T-helper 2 cell (primary cell): ENCODE measurements around the gene SIT1.
A peak's percentile ranks its signal among the peaks of the same experiment; 100 is the strongest.

Experiments used
- DNase-seq, 5 experiments: peaks; one replicate each; pipeline versions ENCODE4 v3.0.0 to v3.0.0-alpha.2; 2012 to 2022
- total RNA-seq, 2 donors: gene quantifications; one replicate each; lab custom pipeline; 2026; lab: John Stamatoyannopoulos, UW

Gene SIT1
- total RNA-seq, result 17.8 to 41.6 reads per million in 2 donors

- DNase-seq, result peak in 1 of 5 experiments; percentile 71
Observed at GRCh38 chr9:35650341-35651158, at the start of gene SIT1. Gene SIT1 (minus strand): TSS chr9:35650931. CDS start chr9:35650853, 78 bp downstream.

GRCh38 chr9:35700031-35700430 lies 49.3 kb upstream of the SIT1 start:
- no peak for DNase-seq

GRCh38 chr9:35698231-35698630 lies 47.5 kb upstream of the SIT1 start:
- DNase-seq, result no peak

- DNase-seq, result no peak
Observed at GRCh38 chr9:35697486-35697885, 46.8 kb upstream of the SIT1 start.

- DNase-seq, result peak in 4 of 5 experiments; percentile 30 to 47 (median 44)
Observed at GRCh38 chr9:35696520-35697215, 45.9 kb upstream of the SIT1 start.

- no peak for DNase-seq
Observed at GRCh38 chr9:35695943-35696401, 45.2 kb upstream of the SIT1 start.

GRCh38 chr9:35691757-35692301 lies 41.1 kb upstream of the SIT1 start:
- no peak for DNase-seq

GRCh38 chr9:35691334-35691650 lies 40.6 kb upstream of the SIT1 start:
- DNase-seq, result no peak

GRCh38 chr9:35690614-35691333 lies 40.0 kb upstream of the SIT1 start:
- DNase-seq, result peak in 3 of 5 experiments; percentile 7 to 31 (median 20)

GRCh38 chr9:35690294-35690613 lies 39.5 kb upstream of the SIT1 start:
- no peak for DNase-seq

- no peak for DNase-seq
Observed at GRCh38 chr9:35689542-35690293, 39.0 kb upstream of the SIT1 start, which contains the start of gene TPM2. Gene TPM2 (minus strand): TSS chr9:35689925. CDS start chr9:35689817, 108 bp downstream.

- DNase-seq, result peak in 1 of 5 experiments; percentile 53
Observed at GRCh38 chr9:35688558-35689541, 38.1 kb upstream of the SIT1 start.

- DNase-seq, result no peak
Observed at GRCh38 chr9:35687972-35688557, 37.3 kb upstream of the SIT1 start.

- no peak for DNase-seq
Observed at GRCh38 chr9:35687306-35687705, 36.6 kb upstream of the SIT1 start.

GRCh38 chr9:35686222-35687203 lies 35.8 kb upstream of the SIT1 start:
- DNase-seq, result no peak

- DNase-seq, result no peak
Observed at GRCh38 chr9:35685506-35685905, 34.8 kb upstream of the SIT1 start.

- no peak for DNase-seq
Observed at GRCh38 chr9:35684921-35685320, 34.2 kb upstream of the SIT1 start.

- DNase-seq, result no peak
Observed at GRCh38 chr9:35683323-35683722, 32.6 kb upstream of the SIT1 start.
